GM12878 (cell line): Measurements from ENCODE around the gene HUS1. TPM values are rescaled to one million over a fixed set of nuclear protein-coding genes. Genes with fewer than 3 reads are reported as not detected.

Experiments
- BCL11A ChIP-seq: IDR thresholded peaks from 2 replicates; pipeline ENCODE4 v1.6.1; 2011; ENCODE audit warnings: low read depth, low read length
- CBX3 ChIP-seq: fragments of 200-600 bp; sonication (generic); IDR thresholded peaks from 2 replicates; pipeline ENCODE4 v1.6.1; 2016; ENCODE audit warnings: low read depth, borderline replicate concordance
- CEBPB ChIP-seq, 2 experiments: fragments of 150-350 bp in 1 of 2; IDR thresholded peaks; 2 replicates each; pipeline ENCODE4 v1.6.1; 2012 to 2014; ENCODE audit warnings: low read depth in 2 of 2, low read length in 2 of 2, borderline replicate concordance in 1 of 2, inconsistent platforms in 1 of 2
- EED ChIP-seq: sonication (generic); IDR thresholded peaks from 2 replicates; pipeline ENCODE4 v1.6.1; 2016; ENCODE audit warnings: antibody characterized with exemption, low read depth
- IKZF2 ChIP-seq, 2 experiments: fragments of 450-650 bp; IDR thresholded peaks; 2 replicates each; pipeline ENCODE4 v1.6.1; 2017; ENCODE audit warnings: mild to moderate bottlenecking in 2 of 2, moderate library complexity in 2 of 2
- NFXL1 ChIP-seq: fragments of 450-650 bp; IDR thresholded peaks from 2 replicates; pipeline ENCODE4 v1.6.1; 2017; ENCODE audit warnings: antibody characterized with exemption, mild to moderate bottlenecking, borderline replicate concordance
- SUZ12 ChIP-seq: fragments of 200-600 bp; sonication (generic); IDR thresholded peaks from one replicate; pipeline ENCODE4 v1.6.1; 2018; ENCODE audit warnings: antibody characterized with exemption, mild to moderate bottlenecking; ENCODE audit not compliant: unreplicated experiment
- YBX1 ChIP-seq: fragments of 450-650 bp; IDR thresholded peaks from 2 replicates; pipeline ENCODE4 v1.6.1; 2016; ENCODE audit warnings: antibody characterized with exemption
- ZSCAN29 ChIP-seq: fragments of 450-650 bp; IDR thresholded peaks from 2 replicates; pipeline ENCODE4 v1.6.1; 2017; ENCODE audit warnings: mild to moderate bottlenecking, moderate library complexity
- polyA plus RNA-seq, 11 experiments: library from polyadenylated mRNA; depleted of rRNA in 4 of 11; unstranded in 6 of 11; stranded (reverse) in 5 of 11; fragments of >200 nt; fragmentation: Nextera tagmentation in 4 of 11; fragmentation: Illumina TruSeq in 1 of 11; extraction: Ambion mirVana in 4 of 11; extraction: Trizol in 1 of 11; gene quantifications; 1 replicate in 1 of 11; 2 replicates in 10 of 11; pipeline versions ENCODE4 v1.2.1 to v1.2.3, GENCODE V29; 2011 to 2016; ENCODE audit warnings: inconsistent platforms in 2 of 11, missing spikeins in 2 of 11, low read depth in 1 of 11
- total RNA-seq, 4 experiments: library from RNA; depleted of rRNA in 3 of 4; stranded (reverse); fragments of >200 nt in 3 of 4; fragmentation: Illumina TruSeq in 1 of 4; extraction: Trizol in 1 of 4; gene quantifications; 2 replicates each; pipeline versions ENCODE4 v1.2.1 to v1.2.3, GENCODE V29; 2013 to 2021
- TF ChIP-seq, protein P1 (sequence below): fragments of 450-650 bp; IDR thresholded peaks from 2 replicates; pipeline ENCODE4 v1.6.1; 2018; ENCODE audit warnings: borderline replicate concordance, mild to moderate bottlenecking; ENCODE audit not compliant: partially characterized antibody
- TF ChIP-seq, protein P2 (sequence below): fragments of 450-650 bp; IDR thresholded peaks from 2 replicates; pipeline ENCODE4 v1.6.1; 2017; ENCODE audit warnings: low read depth, mild to moderate bottlenecking, moderate library complexity
- TF ChIP-seq, protein P3 (sequence below): IDR thresholded peaks from 2 replicates; pipeline ENCODE4 v1.6.1; 2011; ENCODE audit warnings: borderline replicate concordance, low read depth, mild to moderate bottlenecking, moderate library complexity, low read length; ENCODE audit not compliant: insufficient read depth, poor library complexity, severe bottlenecking

The HUS1 gene
- total and polyA plus RNA-seq, 10 of the 15 experiments (the other 5 are each of a cell fraction or from before 2014, with no cell fraction given): 10.4 to 35.5 (median 22.6) TPM

DNA sequence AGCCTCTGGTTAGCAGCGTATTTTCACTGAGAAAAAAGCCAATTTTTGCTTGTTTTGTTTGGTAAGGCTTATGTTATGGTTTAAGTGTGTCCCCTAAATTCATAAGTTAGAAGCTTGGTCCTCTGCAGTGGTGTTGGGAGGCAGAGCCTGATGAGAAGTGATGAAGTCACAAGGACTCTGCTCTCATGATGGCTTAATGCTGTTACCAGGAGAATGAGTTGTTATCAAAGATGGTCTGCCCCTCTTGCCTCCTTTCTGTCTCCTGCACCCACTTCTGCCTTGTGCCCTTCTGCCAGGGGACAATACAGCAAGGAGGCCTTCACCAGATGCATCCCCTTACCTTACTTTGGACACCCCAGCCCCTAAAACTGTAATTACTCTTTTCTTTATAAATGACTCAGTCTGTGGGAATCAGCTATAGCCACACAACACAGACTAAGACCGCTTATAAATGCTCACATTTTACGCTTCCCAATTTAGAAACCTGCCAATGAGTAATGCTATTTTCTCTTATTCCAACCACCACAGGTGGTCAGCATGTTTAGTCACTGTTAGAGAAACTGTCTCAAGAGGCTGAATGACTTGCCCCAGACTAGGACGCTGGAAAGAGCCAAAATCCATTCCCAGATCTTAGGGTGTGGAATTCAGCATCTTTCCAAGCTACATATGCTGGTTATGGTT lies 25.0 kb downstream of the HUS1 start (continued):
- TF ChIP-seq NFXL1 (no peak), IKZF2 (IDR thresholded peaks at IDR 0.05) (no peak), BCL11A (0 out of 2 replicates have a peak, but pooled peaks have one; percentile 14), CBX3 (no peak), CEBPB (IDR thresholded peaks at IDR 0.05; ENCODE audit: borderline replicate concordance in 1 of 2, low read depth in 2 of 2, low read length in 2 of 2) (peak in 1 of 2 experiments; percentile 56; a peak in 1 of 4 replicates), SUZ12 (no peak), ZSCAN29 (no peak), EED (no peak), YBX1 (no peak)
- TF ChIP-seq, protein P1, sequence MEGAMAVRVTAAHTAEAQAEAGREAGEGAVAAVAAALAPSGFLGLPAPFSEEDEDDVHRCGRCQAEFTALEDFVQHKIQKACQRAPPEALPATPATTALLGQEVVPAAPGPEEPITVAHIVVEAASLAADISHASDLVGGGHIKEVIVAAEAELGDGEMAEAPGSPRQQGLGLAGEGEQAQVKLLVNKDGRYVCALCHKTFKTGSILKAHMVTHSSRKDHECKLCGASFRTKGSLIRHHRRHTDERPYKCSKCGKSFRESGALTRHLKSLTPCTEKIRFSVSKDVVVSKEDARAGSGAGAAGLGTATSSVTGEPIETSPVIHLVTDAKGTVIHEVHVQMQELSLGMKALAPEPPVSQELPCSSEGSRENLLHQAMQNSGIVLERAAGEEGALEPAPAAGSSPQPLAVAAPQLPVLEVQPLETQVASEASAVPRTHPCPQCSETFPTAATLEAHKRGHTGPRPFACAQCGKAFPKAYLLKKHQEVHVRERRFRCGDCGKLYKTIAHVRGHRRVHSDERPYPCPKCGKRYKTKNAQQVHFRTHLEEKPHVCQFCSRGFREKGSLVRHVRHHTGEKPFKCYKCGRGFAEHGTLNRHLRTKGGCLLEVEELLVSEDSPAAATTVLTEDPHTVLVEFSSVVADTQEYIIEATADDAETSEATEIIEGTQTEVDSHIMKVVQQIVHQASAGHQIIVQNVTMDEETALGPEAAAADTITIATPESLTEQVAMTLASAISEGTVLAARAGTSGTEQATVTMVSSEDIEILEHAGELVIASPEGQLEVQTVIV: no peak
- TF ChIP-seq, protein P2, sequence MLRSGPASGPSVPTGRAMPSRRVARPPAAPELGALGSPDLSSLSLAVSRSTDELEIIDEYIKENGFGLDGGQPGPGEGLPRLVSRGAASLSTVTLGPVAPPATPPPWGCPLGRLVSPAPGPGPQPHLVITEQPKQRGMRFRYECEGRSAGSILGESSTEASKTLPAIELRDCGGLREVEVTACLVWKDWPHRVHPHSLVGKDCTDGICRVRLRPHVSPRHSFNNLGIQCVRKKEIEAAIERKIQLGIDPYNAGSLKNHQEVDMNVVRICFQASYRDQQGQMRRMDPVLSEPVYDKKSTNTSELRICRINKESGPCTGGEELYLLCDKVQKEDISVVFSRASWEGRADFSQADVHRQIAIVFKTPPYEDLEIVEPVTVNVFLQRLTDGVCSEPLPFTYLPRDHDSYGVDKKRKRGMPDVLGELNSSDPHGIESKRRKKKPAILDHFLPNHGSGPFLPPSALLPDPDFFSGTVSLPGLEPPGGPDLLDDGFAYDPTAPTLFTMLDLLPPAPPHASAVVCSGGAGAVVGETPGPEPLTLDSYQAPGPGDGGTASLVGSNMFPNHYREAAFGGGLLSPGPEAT: no peak
- TF ChIP-seq, protein P3, sequence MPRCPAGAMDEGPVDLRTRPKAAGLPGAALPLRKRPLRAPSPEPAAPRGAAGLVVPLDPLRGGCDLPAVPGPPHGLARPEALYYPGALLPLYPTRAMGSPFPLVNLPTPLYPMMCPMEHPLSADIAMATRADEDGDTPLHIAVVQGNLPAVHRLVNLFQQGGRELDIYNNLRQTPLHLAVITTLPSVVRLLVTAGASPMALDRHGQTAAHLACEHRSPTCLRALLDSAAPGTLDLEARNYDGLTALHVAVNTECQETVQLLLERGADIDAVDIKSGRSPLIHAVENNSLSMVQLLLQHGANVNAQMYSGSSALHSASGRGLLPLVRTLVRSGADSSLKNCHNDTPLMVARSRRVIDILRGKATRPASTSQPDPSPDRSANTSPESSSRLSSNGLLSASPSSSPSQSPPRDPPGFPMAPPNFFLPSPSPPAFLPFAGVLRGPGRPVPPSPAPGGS: peak; percentile 51
